Stimulated activated effector memory CD8-positive, alpha-beta T cell treated with anti-CD3 and anti-CD28 coated beads, Interleukin-12 subunit alpha, Interleukin-12 subunit beta, amount 100 ng/mL, for 72 hours (primary cell): ENCODE measurements around the gene CCR7.

Experiments used
- ATAC-seq: fragments of 150-1000 bp; cut with Tn5 transposase; 2 replicates; pipeline ENCODE4 v1.10.0; 2021
- DNase-seq, 2 donors: peaks; one replicate each; pipeline ENCODE4 v3.0.0; 2021 to 2022; ENCODE audit warnings: low spot score in 2 of 2
- H3K27ac Mint-ChIP-seq: one replicate; pipeline ENCODE4 v1.8.0; 2022; ENCODE audit warnings: mild to moderate bottlenecking, mixed read lengths
- H3K36me3 Mint-ChIP-seq: one replicate; pipeline ENCODE4 v1.8.0; 2022; ENCODE audit warnings: mild to moderate bottlenecking, mixed read lengths
- H3K4me1 Mint-ChIP-seq: one replicate; pipeline ENCODE4 v1.8.0; 2022; ENCODE audit warnings: mixed read lengths
- H3K4me3 Mint-ChIP-seq: one replicate; pipeline ENCODE4 v1.8.0; 2022; ENCODE audit warnings: mild to moderate bottlenecking, mixed read lengths
- H3K9me3 Mint-ChIP-seq: one replicate; pipeline ENCODE4 v1.8.0; 2022; ENCODE audit warnings: mixed read lengths

CCR7 gene

GRCh38 chr17:40528692-40529417 lies 36.4 kb downstream of the CCR7 start:
- no peak overlapping the region for H3K27ac Mint-ChIP-seq
- peak overlapping the region; percentile 46 for H3K4me3 Mint-ChIP-seq
- ATAC-seq (no peak), DNase-seq (no peak)
- H3K4me1 Mint-ChIP-seq: peaks cover 56% of the 10 kb centered on the region
- H3K9me3 Mint-ChIP-seq: peaks cover 6% of the 10 kb centered on the region
- H3K36me3 Mint-ChIP-seq: peaks cover 17% of the 10 kb centered on the region

GRCh38 chr17:40526668-40527067 lies 38.6 kb downstream of the CCR7 start:
- Mint-ChIP-seq H3K9me3 (peaks cover 9% of the 10 kb centered on the region), H3K4me1 (peaks cover 41% of the 10 kb centered on the region), H3K27ac (no peak overlapping the region), H3K36me3 (peaks cover 9% of the 10 kb centered on the region), H3K4me3 (no peak overlapping the region)
- ATAC-seq: no peak
- DNase-seq: no peak

- no peak for DNase-seq
- Mint-ChIP-seq H3K27ac (no peak overlapping the region), H3K9me3 (peaks cover 9% of the 10 kb centered on the region), H3K4me1 (peaks cover 31% of the 10 kb centered on the region), H3K4me3 (no peak overlapping the region), H3K36me3 (peaks cover 6% of the 10 kb centered on the region)
- ATAC-seq: no peak
These were observed 40.0 kb downstream of the CCR7 start for GRCh38 chr17:40525294-40525693.

GRCh38 chr17:40524243-40524965 lies 40.9 kb downstream of the CCR7 start:
- H3K27ac Mint-ChIP-seq: no peak overlapping the region
- peaks cover 23% of the 10 kb centered on the region for H3K4me1 Mint-ChIP-seq
- no peak for DNase-seq
- H3K9me3 Mint-ChIP-seq: peaks cover 9% of the 10 kb centered on the region
- H3K4me3 Mint-ChIP-seq: no peak overlapping the region
- no peak for ATAC-seq
- peaks cover 6% of the 10 kb centered on the region for H3K36me3 Mint-ChIP-seq

- DNase-seq (no peak), ATAC-seq (no peak)
- H3K4me1 Mint-ChIP-seq: peaks cover 27% of the 10 kb centered on the region
- no peak overlapping the region for H3K27ac Mint-ChIP-seq
- H3K4me3 Mint-ChIP-seq: no peak overlapping the region
- peaks cover 6% of the 10 kb centered on the region for H3K36me3 Mint-ChIP-seq
- peaks cover 9% of the 10 kb centered on the region for H3K9me3 Mint-ChIP-seq
These were observed 42.3 kb downstream of the CCR7 start for GRCh38 chr17:40522961-40523310.

- no peak for DNase-seq
- H3K4me3 Mint-ChIP-seq: no peak overlapping the region
- H3K9me3 Mint-ChIP-seq: peaks cover 9% of the 10 kb centered on the region
- H3K4me1 Mint-ChIP-seq: peaks cover 31% of the 10 kb centered on the region
- ATAC-seq: no peak
- H3K36me3 Mint-ChIP-seq: peaks cover 7% of the 10 kb centered on the region
- no peak overlapping the region for H3K27ac Mint-ChIP-seq
These were observed 42.9 kb downstream of the CCR7 start for GRCh38 chr17:40522250-40522960.

- H3K4me1 Mint-ChIP-seq: peaks cover 45% of the 10 kb centered on the region
- DNase-seq (no peak), ATAC-seq (no peak)
- H3K36me3 Mint-ChIP-seq: peaks cover 12% of the 10 kb centered on the region
- H3K9me3 Mint-ChIP-seq: peaks cover 9% of the 10 kb centered on the region
- peak overlapping the region; percentile 33 for H3K27ac Mint-ChIP-seq
- H3K4me3 Mint-ChIP-seq: no peak overlapping the region
These were observed 44.2 kb downstream of the CCR7 start for GRCh38 chr17:40520991-40521453.

- no peak for DNase-seq
- peak overlapping the region; percentile 57 for H3K27ac Mint-ChIP-seq
These were observed 46.0 kb downstream of the CCR7 start for GRCh38 chr17:40519089-40519775.

GRCh38 chr17:40518401-40519088 lies 46.7 kb downstream of the CCR7 start:
- H3K4me1 Mint-ChIP-seq: peaks cover 70% of the 10 kb centered on the region
- peaks cover 11% of the 10 kb centered on the region for H3K36me3 Mint-ChIP-seq
- no peak for ATAC-seq
- no peak for DNase-seq
- H3K9me3 Mint-ChIP-seq: peaks cover 3% of the 10 kb centered on the region
- H3K4me3 Mint-ChIP-seq: peak overlapping the region; percentile 66
- H3K27ac Mint-ChIP-seq: peak overlapping the region; percentile 57

More at GRCh38 chr17:40519089-40519775, 46.0 kb downstream of the CCR7 start:
- H3K36me3 Mint-ChIP-seq: peaks cover 12% of the 10 kb centered on the region
- peak overlapping the region; percentile 66 for H3K4me3 Mint-ChIP-seq
- ATAC-seq: no peak
- H3K4me1 Mint-ChIP-seq: peaks cover 63% of the 10 kb centered on the region
- peaks cover 3% of the 10 kb centered on the region for H3K9me3 Mint-ChIP-seq

- Mint-ChIP-seq H3K36me3 (peaks cover 6% of the 10 kb centered on the region), H3K27ac (peak overlapping the region; percentile 3), H3K4me1 (peaks cover 70% of the 10 kb centered on the region), H3K9me3 (no peaks in the 10 kb centered on the region), H3K4me3 (peak overlapping the region; percentile 66)
- ATAC-seq (no peak), DNase-seq (no peak)
These were observed 47.3 kb downstream of the CCR7 start for GRCh38 chr17:40517981-40518380.

GRCh38 chr17:40517286-40517662 lies 48.0 kb downstream of the CCR7 start:
- Mint-ChIP-seq H3K4me1 (peaks cover 69% of the 10 kb centered on the region), H3K4me3 (peak overlapping the region; percentile 66), H3K27ac (peak overlapping the region; percentile 3), H3K36me3 (peaks cover 6% of the 10 kb centered on the region), H3K9me3 (no peaks in the 10 kb centered on the region)
- ATAC-seq: no peak
- DNase-seq: no peak

- ATAC-seq: peak; percentile 89
- peaks cover 6% of the 10 kb centered on the region for H3K36me3 Mint-ChIP-seq
- no peaks in the 10 kb centered on the region for H3K9me3 Mint-ChIP-seq
- H3K27ac Mint-ChIP-seq: peak overlapping the region; percentile 3
- peaks cover 63% of the 10 kb centered on the region for H3K4me1 Mint-ChIP-seq
- peak; percentile 37 to 78 for DNase-seq
- H3K4me3 Mint-ChIP-seq: peak overlapping the region; percentile 66
These were observed 48.5 kb downstream of the CCR7 start for GRCh38 chr17:40516581-40517285.

- ATAC-seq: peak; percentile 66
- peak overlapping the region; percentile 3 for H3K27ac Mint-ChIP-seq
These were observed 49.7 kb downstream of the CCR7 start for GRCh38 chr17:40515491-40516041.

GRCh38 chr17:40515011-40515410 lies 50.3 kb downstream of the CCR7 start:
- peaks cover 6% of the 10 kb centered on the region for H3K36me3 Mint-ChIP-seq
- no peak overlapping the region for H3K27ac Mint-ChIP-seq
- peak overlapping the region; percentile 66 for H3K4me3 Mint-ChIP-seq
- H3K4me1 Mint-ChIP-seq: peaks cover 63% of the 10 kb centered on the region
- no peak for ATAC-seq
- H3K9me3 Mint-ChIP-seq: no peaks in the 10 kb centered on the region
- DNase-seq: no peak

More at GRCh38 chr17:40515491-40516041, 49.7 kb downstream of the CCR7 start:
- H3K4me1 Mint-ChIP-seq: peaks cover 60% of the 10 kb centered on the region
- peak overlapping the region; percentile 66 for H3K4me3 Mint-ChIP-seq
- H3K9me3 Mint-ChIP-seq: no peaks in the 10 kb centered on the region
- H3K36me3 Mint-ChIP-seq: peaks cover 6% of the 10 kb centered on the region
- no peak for DNase-seq
